T-helper 2 cell treated with Interferon-gamma antibody and Interleukin-4, amounts not matched to agents 100 ng/mL and 5 ng/mL, for 36 hours (primary cell): ENCODE results near the gene ADD3. TPM values are rescaled to one million over a fixed set of nuclear protein-coding genes. Genes with fewer than 3 reads are reported as not detected.

Experiments
- intact Hi-C: fragments of 100-400 bp; cut with micrococcal nuclease; formaldehyde crosslinking; loops from one replicate; pipeline ENCODE4 v1.15.1; 2023
- total RNA-seq: library from RNA; stranded (reverse); gene quantifications from 2 replicates; pipeline ENCODE4 v1.2.3, GENCODE V29; 2022

ADD3 gene
- total RNA-seq, 1 donor from 2014 or later, result 308 TPM

GRCh38 chr10:110141871-110142635 lies 134.3 kb downstream of the ADD3 start:
- intact Hi-C loops, result loop anchor here (1.0 kb wide), 1 partner anchor 30 kb away; no protein-coding TSS in a partner anchor

- intact Hi-C loops, result loop anchor here (1.0 kb wide), 1 partner anchor 29 kb away; no protein-coding TSS in a partner anchor
Measured at GRCh38 chr10:110142965-110143364, 135.2 kb downstream of the ADD3 start.

GRCh38 chr10:110144507-110144906 lies 136.7 kb downstream of the ADD3 start:
- intact Hi-C loops, result no loop called here

GRCh38 chr10:110147961-110148360 lies 140.2 kb downstream of the ADD3 start:
- intact Hi-C loops, result no loop called here

- intact Hi-C loops, result no loop called here
Measured at GRCh38 chr10:110149259-110149658, 141.5 kb downstream of the ADD3 start.

- intact Hi-C loops, result no loop called here
Measured at GRCh38 chr10:110150046-110150445, 142.3 kb downstream of the ADD3 start.

GRCh38 chr10:110150981-110151380 lies 143.2 kb downstream of the ADD3 start:
- intact Hi-C loops, result no loop called here

- intact Hi-C loops, result no loop called here
Measured at GRCh38 chr10:110151467-110151866, 143.7 kb downstream of the ADD3 start.

GRCh38 chr10:110151971-110152370 lies 144.2 kb downstream of the ADD3 start:
- intact Hi-C loops, result no loop called here

GRCh38 chr10:110153396-110153795 lies 145.6 kb downstream of the ADD3 start:
- intact Hi-C loops, result no loop called here

- intact Hi-C loops, result loop anchor here (1.0 to 2.0 kb wide), 2 partner anchors 18 to 71 kb away; no protein-coding TSS in a partner anchor
Measured at GRCh38 chr10:110156046-110156445, 148.3 kb downstream of the ADD3 start.

- intact Hi-C loops, result no loop called here
Measured at GRCh38 chr10:110158051-110159005, 150.5 kb downstream of the ADD3 start.

- intact Hi-C loops, result no loop called here
Measured at GRCh38 chr10:110160081-110160480, 152.3 kb downstream of the ADD3 start.

GRCh38 chr10:110160522-110160921 lies 152.7 kb downstream of the ADD3 start:
- intact Hi-C loops, result no loop called here

GRCh38 chr10:110162741-110163145 lies 155.0 kb downstream of the ADD3 start:
- intact Hi-C loops, result no loop called here

- intact Hi-C loops, result no loop called here
Measured at GRCh38 chr10:110163192-110163773, 155.5 kb downstream of the ADD3 start.

GRCh38 chr10:110163841-110164240 lies 156.1 kb downstream of the ADD3 start:
- intact Hi-C loops, result no loop called here

GRCh38 chr10:110165239-110165638 lies 157.5 kb downstream of the ADD3 start:
- intact Hi-C loops, result no loop called here

GRCh38 chr10:110167149-110167548 lies 159.4 kb downstream of the ADD3 start:
- intact Hi-C loops, result no loop called here

- intact Hi-C loops, result no loop called here
Measured at GRCh38 chr10:110168601-110169481, 161.1 kb downstream of the ADD3 start.

- intact Hi-C loops, result no loop called here
Measured at GRCh38 chr10:110169586-110169985, 161.8 kb downstream of the ADD3 start.
